ENCODE results near the gene KCNK7.

DNA sequence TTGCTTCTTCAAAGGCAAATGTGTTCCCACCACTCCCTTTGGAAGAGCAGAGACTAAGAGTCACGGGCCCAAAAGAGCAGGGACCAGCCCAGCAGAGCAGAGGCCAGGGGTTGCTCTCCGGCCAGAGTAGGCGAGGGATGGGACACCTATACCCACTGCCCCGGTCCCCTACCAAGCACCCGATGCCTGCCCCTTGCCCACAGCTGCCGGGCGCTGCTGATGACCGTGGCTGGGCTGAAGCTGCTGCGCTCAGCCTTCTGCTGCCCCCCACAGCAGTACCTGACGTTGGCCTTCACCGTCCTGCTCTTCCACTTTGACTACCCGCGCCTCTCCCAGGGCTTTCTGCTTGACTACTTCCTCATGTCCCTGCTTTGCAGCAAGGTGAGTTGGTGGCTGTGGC, 31.6 kb upstream of the KCNK7 start:
- TF ChIP-seq, protein P1, sequence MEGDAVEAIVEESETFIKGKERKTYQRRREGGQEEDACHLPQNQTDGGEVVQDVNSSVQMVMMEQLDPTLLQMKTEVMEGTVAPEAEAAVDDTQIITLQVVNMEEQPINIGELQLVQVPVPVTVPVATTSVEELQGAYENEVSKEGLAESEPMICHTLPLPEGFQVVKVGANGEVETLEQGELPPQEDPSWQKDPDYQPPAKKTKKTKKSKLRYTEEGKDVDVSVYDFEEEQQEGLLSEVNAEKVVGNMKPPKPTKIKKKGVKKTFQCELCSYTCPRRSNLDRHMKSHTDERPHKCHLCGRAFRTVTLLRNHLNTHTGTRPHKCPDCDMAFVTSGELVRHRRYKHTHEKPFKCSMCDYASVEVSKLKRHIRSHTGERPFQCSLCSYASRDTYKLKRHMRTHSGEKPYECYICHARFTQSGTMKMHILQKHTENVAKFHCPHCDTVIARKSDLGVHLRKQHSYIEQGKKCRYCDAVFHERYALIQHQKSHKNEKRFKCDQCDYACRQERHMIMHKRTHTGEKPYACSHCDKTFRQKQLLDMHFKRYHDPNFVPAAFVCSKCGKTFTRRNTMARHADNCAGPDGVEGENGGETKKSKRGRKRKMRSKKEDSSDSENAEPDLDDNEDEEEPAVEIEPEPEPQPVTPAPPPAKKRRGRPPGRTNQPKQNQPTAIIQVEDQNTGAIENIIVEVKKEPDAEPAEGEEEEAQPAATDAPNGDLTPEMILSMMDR (conservative IDR thresholded peaks at IDR 0.05; ENCODE audit: low read depth in 2 of 2) = no peak
- TF ChIP-seq EZH2 (IDR thresholded peaks at IDR 0.05; ENCODE audit: low read depth, unreplicated experiment) = no peak
- no peak for TF ChIP-seq POLR2AphosphoS5 (IDR thresholded peaks at IDR 0.05; ENCODE audit: low read depth)
- no peak for TF ChIP-seq ZNF114 (CRISPR knock-in tag; IDR thresholded peaks at IDR 0.05)
- TF ChIP-seq, protein P2, sequence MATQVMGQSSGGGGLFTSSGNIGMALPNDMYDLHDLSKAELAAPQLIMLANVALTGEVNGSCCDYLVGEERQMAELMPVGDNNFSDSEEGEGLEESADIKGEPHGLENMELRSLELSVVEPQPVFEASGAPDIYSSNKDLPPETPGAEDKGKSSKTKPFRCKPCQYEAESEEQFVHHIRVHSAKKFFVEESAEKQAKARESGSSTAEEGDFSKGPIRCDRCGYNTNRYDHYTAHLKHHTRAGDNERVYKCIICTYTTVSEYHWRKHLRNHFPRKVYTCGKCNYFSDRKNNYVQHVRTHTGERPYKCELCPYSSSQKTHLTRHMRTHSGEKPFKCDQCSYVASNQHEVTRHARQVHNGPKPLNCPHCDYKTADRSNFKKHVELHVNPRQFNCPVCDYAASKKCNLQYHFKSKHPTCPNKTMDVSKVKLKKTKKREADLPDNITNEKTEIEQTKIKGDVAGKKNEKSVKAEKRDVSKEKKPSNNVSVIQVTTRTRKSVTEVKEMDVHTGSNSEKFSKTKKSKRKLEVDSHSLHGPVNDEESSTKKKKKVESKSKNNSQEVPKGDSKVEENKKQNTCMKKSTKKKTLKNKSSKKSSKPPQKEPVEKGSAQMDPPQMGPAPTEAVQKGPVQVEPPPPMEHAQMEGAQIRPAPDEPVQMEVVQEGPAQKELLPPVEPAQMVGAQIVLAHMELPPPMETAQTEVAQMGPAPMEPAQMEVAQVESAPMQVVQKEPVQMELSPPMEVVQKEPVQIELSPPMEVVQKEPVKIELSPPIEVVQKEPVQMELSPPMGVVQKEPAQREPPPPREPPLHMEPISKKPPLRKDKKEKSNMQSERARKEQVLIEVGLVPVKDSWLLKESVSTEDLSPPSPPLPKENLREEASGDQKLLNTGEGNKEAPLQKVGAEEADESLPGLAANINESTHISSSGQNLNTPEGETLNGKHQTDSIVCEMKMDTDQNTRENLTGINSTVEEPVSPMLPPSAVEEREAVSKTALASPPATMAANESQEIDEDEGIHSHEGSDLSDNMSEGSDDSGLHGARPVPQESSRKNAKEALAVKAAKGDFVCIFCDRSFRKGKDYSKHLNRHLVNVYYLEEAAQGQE (IDR thresholded peaks at IDR 0.05; ENCODE audit: unreplicated experiment) = no peak
- TF ChIP-seq EZH2phosphoT487 (IDR thresholded peaks at IDR 0.05; ENCODE audit: unreplicated experiment) = no peak
- TF ChIP-seq, protein P3, sequence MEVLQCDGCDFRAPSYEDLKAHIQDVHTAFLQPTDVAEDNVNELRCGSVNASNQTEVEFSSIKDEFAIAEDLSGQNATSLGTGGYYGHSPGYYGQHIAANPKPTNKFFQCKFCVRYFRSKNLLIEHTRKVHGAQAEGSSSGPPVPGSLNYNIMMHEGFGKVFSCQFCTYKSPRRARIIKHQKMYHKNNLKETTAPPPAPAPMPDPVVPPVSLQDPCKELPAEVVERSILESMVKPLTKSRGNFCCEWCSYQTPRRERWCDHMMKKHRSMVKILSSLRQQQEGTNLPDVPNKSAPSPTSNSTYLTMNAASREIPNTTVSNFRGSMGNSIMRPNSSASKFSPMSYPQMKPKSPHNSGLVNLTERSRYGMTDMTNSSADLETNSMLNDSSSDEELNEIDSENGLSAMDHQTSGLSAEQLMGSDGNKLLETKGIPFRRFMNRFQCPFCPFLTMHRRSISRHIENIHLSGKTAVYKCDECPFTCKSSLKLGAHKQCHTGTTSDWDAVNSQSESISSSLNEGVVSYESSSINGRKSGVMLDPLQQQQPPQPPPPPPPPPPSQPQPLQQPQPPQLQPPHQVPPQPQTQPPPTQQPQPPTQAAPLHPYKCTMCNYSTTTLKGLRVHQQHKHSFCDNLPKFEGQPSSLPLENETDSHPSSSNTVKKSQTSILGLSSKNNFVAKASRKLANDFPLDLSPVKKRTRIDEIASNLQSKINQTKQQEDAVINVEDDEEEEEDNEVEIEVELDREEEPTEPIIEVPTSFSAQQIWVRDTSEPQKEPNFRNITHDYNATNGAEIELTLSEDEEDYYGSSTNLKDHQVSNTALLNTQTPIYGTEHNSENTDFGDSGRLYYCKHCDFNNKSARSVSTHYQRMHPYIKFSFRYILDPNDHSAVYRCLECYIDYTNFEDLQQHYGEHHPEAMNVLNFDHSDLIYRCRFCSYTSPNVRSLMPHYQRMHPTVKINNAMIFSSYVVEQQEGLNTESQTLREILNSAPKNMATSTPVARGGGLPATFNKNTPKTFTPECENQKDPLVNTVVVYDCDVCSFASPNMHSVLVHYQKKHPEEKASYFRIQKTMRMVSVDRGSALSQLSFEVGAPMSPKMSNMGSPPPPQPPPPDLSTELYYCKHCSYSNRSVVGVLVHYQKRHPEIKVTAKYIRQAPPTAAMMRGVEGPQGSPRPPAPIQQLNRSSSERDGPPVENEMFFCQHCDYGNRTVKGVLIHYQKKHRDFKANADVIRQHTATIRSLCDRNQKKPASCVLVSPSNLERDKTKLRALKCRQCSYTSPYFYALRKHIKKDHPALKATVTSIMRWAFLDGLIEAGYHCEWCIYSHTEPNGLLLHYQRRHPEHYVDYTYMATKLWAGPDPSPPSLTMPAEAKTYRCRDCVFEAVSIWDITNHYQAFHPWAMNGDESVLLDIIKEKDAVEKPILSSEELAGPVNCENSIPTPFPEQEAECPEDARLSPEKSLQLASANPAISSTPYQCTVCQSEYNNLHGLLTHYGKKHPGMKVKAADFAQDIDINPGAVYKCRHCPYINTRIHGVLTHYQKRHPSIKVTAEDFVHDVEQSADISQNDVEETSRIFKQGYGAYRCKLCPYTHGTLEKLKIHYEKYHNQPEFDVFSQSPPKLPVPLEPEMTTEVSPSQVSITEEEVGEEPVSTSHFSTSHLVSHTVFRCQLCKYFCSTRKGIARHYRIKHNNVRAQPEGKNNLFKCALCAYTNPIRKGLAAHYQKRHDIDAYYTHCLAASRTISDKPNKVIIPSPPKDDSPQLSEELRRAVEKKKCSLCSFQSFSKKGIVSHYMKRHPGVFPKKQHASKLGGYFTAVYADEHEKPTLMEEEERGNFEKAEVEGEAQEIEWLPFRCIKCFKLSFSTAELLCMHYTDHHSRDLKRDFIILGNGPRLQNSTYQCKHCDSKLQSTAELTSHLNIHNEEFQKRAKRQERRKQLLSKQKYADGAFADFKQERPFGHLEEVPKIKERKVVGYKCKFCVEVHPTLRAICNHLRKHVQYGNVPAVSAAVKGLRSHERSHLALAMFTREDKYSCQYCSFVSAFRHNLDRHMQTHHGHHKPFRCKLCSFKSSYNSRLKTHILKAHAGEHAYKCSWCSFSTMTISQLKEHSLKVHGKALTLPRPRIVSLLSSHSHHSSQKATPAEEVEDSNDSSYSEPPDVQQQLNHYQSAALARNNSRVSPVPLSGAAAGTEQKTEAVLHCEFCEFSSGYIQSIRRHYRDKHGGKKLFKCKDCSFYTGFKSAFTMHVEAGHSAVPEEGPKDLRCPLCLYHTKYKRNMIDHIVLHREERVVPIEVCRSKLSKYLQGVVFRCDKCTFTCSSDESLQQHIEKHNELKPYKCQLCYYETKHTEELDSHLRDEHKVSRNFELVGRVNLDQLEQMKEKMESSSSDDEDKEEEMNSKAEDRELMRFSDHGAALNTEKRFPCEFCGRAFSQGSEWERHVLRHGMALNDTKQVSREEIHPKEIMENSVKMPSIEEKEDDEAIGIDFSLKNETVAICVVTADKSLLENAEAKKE (CRISPR knock-in tag; IDR thresholded peaks at IDR 0.05) = no peak
- TF ChIP-seq CREB1 (CRISPR knock-in tag; IDR thresholded peaks at IDR 0.05; ENCODE audit: low read depth) = no peak
- no peak for TF ChIP-seq JUNB (IDR thresholded peaks at IDR 0.05; ENCODE audit: unreplicated experiment)

Data from GM23338 (cell line).